GM06990 (cell line): ENCODE measurements around the gene TMEM72.

ENCODE experiments used
- DNase-seq: peaks from one replicate; pipeline ENCODE4 v3.0.0-alpha.2; 2011; ENCODE audit not compliant: insufficient read length; ENCODE audit errors: extremely low read depth
- H3K27me3 ChIP-seq: replicated peaks from 2 replicates; pipeline ENCODE4 v1.6.0; 2011; ENCODE audit warnings: low read length; ENCODE audit not compliant: control insufficient read depth, insufficient read depth
- H3K36me3 ChIP-seq: 2 replicates; pipeline ENCODE4 v1.5.1; 2011; ENCODE audit warnings: low read length; ENCODE audit not compliant: control insufficient read depth, insufficient read depth
- H3K4me3 ChIP-seq: replicated peaks from 2 replicates; pipeline ENCODE4 v1.5.1; 2011; ENCODE audit warnings: low read depth, mild to moderate bottlenecking, control low read depth, low read length
- TF ChIP-seq, protein P1 (sequence below): IDR thresholded peaks from 2 replicates; pipeline ENCODE4 v1.5.1; 2011; ENCODE audit warnings: low read length, control low read depth, mild to moderate bottlenecking, inconsistent platforms; ENCODE audit not compliant: insufficient read depth, poor library complexity, severe bottlenecking

The TMEM72 gene

DNA sequence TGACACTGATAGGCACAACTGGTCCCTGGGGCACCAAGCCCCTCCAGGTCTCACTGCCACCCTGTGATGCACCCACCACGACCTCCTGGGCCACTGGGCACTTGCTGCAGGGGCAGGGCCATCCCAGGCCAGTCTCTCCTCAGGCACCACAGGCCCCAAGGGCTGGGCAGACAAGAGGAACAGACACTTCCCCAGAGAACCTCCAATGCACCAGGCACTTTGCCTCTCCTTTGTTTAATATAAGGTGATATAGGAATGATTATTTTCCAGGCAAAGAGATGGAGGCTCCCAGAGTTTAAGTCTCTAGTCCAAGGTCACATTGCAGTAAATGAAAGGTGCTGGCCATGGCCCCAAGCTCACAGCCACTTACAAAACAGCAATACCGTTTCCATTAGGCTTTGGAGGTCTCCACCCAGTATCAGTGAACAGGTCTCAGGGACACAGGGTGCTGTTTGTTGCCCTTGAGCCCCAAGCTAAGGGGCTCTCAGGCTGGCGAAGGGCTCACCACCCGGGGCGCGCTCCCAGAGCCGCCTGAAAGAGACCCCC, 63.0 kb downstream of the TMEM72 start:
- Histone ChIP-seq H3K27me3 (no peaks in the 10 kb centered on the region), H3K4me3 (peak overlapping the region; percentile 59), H3K36me3 (peaks cover 12% of the 10 kb centered on the region)
- TF ChIP-seq, protein P1, sequence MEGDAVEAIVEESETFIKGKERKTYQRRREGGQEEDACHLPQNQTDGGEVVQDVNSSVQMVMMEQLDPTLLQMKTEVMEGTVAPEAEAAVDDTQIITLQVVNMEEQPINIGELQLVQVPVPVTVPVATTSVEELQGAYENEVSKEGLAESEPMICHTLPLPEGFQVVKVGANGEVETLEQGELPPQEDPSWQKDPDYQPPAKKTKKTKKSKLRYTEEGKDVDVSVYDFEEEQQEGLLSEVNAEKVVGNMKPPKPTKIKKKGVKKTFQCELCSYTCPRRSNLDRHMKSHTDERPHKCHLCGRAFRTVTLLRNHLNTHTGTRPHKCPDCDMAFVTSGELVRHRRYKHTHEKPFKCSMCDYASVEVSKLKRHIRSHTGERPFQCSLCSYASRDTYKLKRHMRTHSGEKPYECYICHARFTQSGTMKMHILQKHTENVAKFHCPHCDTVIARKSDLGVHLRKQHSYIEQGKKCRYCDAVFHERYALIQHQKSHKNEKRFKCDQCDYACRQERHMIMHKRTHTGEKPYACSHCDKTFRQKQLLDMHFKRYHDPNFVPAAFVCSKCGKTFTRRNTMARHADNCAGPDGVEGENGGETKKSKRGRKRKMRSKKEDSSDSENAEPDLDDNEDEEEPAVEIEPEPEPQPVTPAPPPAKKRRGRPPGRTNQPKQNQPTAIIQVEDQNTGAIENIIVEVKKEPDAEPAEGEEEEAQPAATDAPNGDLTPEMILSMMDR = no peak
- peak; percentile 51 for DNase-seq

DNA sequence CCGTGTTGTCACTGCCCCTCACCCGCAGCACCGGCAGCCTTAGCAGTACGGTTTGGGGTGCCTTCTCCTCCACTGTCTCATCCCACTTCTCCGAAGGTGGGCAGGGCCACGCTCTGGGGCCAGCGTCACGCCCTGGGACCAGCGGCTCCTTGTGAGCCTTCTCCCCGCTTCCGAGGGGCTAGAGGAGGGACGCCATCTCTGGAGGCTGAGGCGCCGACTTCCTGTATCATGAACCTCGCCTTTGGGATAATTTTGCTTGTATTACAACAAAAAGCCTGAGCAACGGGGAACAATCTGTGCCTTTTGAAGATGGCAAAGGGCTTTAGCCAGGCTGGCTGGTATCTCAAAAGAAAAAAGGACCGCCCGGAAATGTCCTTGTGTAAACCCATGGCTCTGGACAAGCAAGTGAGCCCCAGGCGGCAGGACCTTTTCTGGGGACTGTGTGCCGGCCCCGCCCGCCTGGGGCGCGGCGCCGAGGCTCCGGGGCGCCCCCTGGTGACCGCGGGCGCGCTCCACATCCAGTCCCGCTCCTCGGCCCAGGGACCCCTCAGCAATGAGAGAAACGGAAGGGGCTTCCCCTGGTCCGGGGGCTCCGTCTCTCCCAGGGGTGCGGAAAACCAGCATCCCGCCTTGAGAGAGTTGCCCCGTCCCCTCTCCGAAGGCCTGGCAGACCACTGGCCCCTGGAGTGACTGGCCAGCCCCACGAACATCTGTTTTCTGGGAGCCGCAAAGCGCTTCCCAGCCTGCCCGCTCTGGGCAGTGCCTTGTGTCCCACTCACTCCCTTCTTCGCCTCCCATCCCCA, 63.7 kb downstream of the TMEM72 start:
- Histone ChIP-seq H3K27me3 (no peaks in the 10 kb centered on the region), H3K36me3 (peaks cover 10% of the 10 kb centered on the region), H3K4me3 (peak overlapping the region; percentile 59)
- TF ChIP-seq, protein P1 = peak; percentile 57
- DNase-seq = peak; percentile 76

DNA sequence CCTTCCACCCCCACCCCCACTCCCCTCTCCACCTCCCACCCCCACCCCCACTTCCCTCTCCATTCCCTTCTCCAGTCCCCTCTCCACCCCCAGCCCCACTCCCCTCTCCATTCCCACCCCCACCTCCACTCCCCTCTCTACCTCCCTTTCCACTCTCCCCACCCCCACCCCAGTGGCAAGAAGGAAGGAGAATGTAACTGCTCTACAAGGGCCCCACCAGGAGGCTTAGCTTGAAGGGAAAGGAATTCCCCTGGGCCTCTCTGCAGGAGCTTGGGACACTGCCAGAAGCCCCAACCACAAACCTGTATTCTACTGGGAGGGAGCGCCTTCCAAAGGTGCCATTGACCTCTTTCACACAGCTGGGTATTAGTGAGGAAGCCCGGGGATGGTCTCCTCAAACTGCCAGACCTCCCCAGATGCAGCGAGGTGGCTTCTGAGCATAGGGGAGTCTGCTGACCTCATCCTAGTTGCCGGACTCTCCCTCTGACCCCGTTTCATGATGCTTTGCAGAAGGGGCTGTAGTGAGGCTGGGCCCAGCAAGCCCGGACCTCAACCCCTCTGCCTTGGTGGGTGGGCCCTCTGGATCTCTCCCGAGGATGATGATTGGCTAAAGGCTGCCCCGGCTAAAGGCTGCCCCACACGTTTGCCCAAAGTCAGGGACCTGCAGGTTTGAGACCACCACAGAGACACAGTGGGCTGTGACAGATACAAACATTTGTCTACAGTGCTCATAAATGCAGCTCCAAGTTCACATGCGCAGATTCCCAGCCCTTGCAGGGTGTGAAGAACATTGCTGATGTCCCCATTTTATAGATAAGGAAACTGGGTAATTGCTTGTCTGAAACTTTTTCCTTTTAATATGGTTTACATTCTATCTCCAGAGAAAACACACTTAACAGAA, 64.5 kb downstream of the TMEM72 start:
- DNase-seq = no peak
- Histone ChIP-seq H3K4me3 (no peak overlapping the region), H3K36me3 (peaks cover 6% of the 10 kb centered on the region), H3K27me3 (no peaks in the 10 kb centered on the region)
- TF ChIP-seq, protein P1 = no peak

DNA sequence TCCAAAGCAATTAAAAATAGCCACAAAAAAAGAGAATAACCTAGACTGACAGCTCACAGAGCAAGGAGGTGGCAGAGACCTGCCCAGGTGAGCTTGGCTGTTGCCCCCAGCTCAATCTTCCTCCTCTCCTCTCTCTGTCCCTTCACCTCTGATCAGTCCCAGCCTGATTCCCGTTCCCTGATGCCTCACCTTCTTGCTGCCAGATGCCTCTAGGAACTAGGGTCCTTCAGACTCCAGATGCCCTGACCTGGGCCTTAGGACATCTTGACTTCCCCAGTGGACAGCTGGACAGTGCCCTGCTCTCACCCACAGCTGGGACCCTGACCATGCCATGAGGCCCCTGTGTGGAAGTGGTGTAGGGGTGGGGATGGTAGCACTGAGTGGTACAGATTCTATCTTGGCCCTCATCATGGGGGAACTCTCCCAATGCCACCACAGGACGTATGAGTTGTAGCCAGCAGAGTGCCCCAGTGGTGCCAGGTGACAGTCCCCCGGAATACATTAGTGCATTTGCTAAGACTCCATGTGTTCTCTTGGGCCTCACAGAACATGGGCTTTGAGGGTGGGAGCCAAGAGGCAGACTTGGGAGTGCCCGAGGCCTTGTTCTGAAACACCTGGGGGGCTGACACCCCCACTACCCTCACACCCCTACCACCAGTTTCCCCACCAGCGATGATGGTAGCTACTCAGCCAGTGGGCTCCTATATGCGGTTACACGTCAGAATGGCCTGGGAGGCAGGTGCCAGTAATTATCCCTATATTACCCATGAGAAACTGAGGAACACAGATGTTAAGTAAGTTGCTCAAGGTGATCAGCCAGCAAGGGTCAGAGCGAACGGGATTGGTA, 65.4 kb downstream of the TMEM72 start:
- TF ChIP-seq, protein P1 = no peak
- Histone ChIP-seq H3K36me3 (peaks cover 4% of the 10 kb centered on the region), H3K4me3 (no peak overlapping the region), H3K27me3 (no peaks in the 10 kb centered on the region)
- DNase-seq = no peak
